ENCODE results near the gene N4BP2L1. TPM values are rescaled to one million over a fixed set of nuclear protein-coding genes. Genes with fewer than 3 reads are reported as not detected.

Gene N4BP2L1
- total RNA-seq, 3 donors from 2014 or later (not counting 1 experiment from before 2014, with no cell fraction given) = 52.1 to 82.9 (median 75.4) TPM

DNA sequence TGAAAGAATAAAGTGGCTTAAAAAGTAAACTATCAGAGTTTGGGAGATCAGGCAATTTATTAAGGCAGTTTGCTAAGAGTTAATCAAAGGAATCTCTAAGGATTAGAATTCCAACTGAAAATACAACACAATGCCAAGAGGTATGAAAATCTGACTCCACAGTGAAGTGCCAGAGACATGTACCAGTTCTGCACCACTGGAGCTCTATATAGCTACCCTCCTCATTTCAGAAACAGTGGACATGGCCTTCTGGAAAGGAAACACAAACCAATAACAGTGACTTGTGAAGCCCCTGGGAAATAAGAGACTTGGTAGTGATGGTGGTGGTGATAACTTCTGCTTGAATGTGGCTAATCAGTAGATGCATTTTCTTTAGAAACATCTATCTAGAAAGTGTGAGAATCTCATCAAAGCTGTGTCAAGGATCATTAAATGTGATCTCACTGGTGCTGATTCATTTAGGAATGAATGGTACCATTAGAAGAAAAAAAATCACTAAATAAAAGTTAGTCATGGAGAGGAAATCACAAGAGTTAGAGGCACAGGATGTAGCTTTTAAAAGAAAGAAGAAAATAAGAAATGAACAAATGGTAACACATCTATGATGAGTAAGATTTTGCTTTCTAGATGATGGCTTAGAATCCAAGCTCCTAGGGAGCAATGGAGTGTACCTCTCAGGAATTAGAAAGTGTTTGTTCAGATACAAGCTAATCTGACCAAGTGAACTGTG, 20.1 kb upstream of the N4BP2L1 start:
- Mint-ChIP-seq H3K36me3 (no peaks in the 10 kb centered on the region), H3K4me3 (no peak overlapping the region), H3K9me3 (peaks cover 0 to 3% of the 10 kb centered on the region in 2 donors), H3K4me1 (peaks cover 0 to 2% of the 10 kb centered on the region in 2 donors), H3K27ac (no peak overlapping the region), H3K27me3 (ENCODE audit: low read depth in 2 of 2) (no peaks in the 10 kb centered on the region)
- TF ChIP-seq, protein P1, sequence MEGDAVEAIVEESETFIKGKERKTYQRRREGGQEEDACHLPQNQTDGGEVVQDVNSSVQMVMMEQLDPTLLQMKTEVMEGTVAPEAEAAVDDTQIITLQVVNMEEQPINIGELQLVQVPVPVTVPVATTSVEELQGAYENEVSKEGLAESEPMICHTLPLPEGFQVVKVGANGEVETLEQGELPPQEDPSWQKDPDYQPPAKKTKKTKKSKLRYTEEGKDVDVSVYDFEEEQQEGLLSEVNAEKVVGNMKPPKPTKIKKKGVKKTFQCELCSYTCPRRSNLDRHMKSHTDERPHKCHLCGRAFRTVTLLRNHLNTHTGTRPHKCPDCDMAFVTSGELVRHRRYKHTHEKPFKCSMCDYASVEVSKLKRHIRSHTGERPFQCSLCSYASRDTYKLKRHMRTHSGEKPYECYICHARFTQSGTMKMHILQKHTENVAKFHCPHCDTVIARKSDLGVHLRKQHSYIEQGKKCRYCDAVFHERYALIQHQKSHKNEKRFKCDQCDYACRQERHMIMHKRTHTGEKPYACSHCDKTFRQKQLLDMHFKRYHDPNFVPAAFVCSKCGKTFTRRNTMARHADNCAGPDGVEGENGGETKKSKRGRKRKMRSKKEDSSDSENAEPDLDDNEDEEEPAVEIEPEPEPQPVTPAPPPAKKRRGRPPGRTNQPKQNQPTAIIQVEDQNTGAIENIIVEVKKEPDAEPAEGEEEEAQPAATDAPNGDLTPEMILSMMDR (IDR thresholded peaks at IDR 0.05) = no peak
- DNase-seq (no peak), ATAC-seq (no peak)
- Histone ChIP-seq H3K9me3 (ENCODE audit: control insufficient read depth, insufficient read depth, low read length) (no peaks in the 10 kb centered on the region), H3K4me1 (ENCODE audit: control insufficient read depth, insufficient read depth, low read length) (no peaks in the 10 kb centered on the region), H3K27ac (ENCODE audit: low read length) (no peak overlapping the region), H3K27me3 (ENCODE audit: control insufficient read depth, insufficient read depth, low read length) (no peaks in the 10 kb centered on the region), H3K36me3 (ENCODE audit: control insufficient read depth, insufficient read depth, low read length) (no peaks in the 10 kb centered on the region), H3K4me3 (ENCODE audit: low read length) (no peak overlapping the region)
- intact Hi-C loops (cut with micrococcal nuclease) = loop anchor here (10.0 kb wide), 1 partner anchor 183 kb away; no protein-coding TSS in a partner anchor

DNA sequence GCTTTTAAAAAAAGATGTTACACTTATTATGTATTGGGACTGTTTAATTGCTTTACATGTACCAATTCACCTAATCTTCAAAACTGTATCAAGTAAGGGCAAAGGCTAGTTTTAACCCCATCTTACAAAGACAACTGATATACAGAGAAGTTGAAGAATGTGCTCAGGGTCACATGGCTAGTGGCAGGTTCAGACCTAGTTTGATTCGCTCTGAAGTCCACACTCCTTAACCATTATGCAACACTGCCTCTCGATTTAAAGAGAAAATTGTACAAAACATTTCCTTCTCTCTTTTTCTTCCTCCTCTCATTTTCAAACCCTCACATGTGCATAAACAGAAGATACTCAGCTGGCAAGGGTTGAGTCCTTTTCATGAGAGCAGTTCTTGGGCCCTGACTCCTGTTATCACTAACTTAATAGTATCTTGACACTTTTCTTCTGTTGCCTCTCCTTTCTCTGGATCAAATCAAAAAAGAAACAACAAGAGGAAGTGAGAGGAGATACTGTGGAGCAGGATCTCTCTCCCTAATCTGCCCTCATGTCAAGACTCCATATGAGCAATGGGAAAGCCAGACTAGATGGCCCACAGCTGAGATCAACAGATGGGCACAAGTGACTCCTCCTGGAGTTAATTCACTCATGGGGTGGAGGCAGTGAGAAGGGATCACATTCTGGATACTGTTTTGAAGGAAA, 19.0 kb upstream of the N4BP2L1 start:
- Mint-ChIP-seq H3K4me1 (peaks cover 0 to 5% of the 10 kb centered on the region in 2 donors), H3K36me3 (no peaks in the 10 kb centered on the region), H3K4me3 (no peak overlapping the region), H3K27me3 (ENCODE audit: low read depth in 2 of 2) (no peaks in the 10 kb centered on the region), H3K27ac (no peak overlapping the region), H3K9me3 (peaks cover 0 to 3% of the 10 kb centered on the region in 2 donors)
- WGBS (ENCODE audit: insufficient coverage) = 67% methylated on average over 2 of the region's 2 CpGs
- H3K4me1 ChIP-seq (ENCODE audit: control insufficient read depth, insufficient read depth, low read length) = no peaks in the 10 kb centered on the region
- intact Hi-C loops (cut with micrococcal nuclease) = loop anchor here (10.0 kb wide), 1 partner anchor 182 kb away; no protein-coding TSS in a partner anchor
- H3K27me3 ChIP-seq (ENCODE audit: control insufficient read depth, insufficient read depth, low read length) = no peaks in the 10 kb centered on the region
- DNase-seq (no peak), ATAC-seq (no peak)
- H3K36me3 ChIP-seq (ENCODE audit: control insufficient read depth, insufficient read depth, low read length) = no peaks in the 10 kb centered on the region
- H3K4me3 ChIP-seq (ENCODE audit: low read length) = no peak overlapping the region
- TF ChIP-seq, protein P1 (IDR thresholded peaks at IDR 0.05) = no peak
- no peaks in the 10 kb centered on the region for H3K9me3 ChIP-seq (ENCODE audit: control insufficient read depth, insufficient read depth, low read length)
- H3K27ac ChIP-seq (ENCODE audit: low read length) = no peak overlapping the region

DNA sequence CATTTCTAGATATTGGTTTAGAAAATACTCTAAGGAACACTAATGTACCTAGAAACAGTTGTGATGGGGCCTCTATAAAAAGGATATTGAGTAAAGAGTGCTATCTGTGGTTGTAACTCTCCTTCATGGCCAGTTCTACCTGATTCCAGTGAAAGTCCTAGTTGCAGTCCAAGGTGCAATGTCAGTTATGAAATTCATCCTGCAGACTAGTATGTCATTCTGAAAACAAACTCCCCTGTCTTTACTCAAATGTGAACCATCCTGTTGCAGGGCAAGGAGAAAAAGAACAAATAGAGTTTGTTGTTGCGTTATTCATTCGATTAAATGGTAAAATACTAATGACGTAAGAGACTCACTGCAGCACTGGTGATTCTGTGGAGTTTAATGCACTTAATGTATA, 18.3 kb upstream of the N4BP2L1 start:
- no peak for DNase-seq
- no peak overlapping the region for H3K27ac ChIP-seq (ENCODE audit: low read length)
- H3K9me3 ChIP-seq (ENCODE audit: control insufficient read depth, insufficient read depth, low read length) = no peaks in the 10 kb centered on the region
- H3K27me3 ChIP-seq (ENCODE audit: control insufficient read depth, insufficient read depth, low read length) = no peaks in the 10 kb centered on the region
- H3K4me1 ChIP-seq (ENCODE audit: control insufficient read depth, insufficient read depth, low read length) = no peaks in the 10 kb centered on the region
- 95% methylated on average over 3 of the region's 3 CpGs for WGBS (ENCODE audit: insufficient coverage)
- Mint-ChIP-seq H3K4me3 (no peak overlapping the region), H3K9me3 (peaks cover 0 to 2% of the 10 kb centered on the region in 2 donors), H3K4me1 (peaks cover 0 to 5% of the 10 kb centered on the region in 2 donors), H3K27ac (no peak overlapping the region), H3K36me3 (no peaks in the 10 kb centered on the region), H3K27me3 (ENCODE audit: low read depth in 2 of 2) (no peaks in the 10 kb centered on the region)
- no peak overlapping the region for H3K4me3 ChIP-seq (ENCODE audit: low read length)
- no peaks in the 10 kb centered on the region for H3K36me3 ChIP-seq (ENCODE audit: control insufficient read depth, insufficient read depth, low read length)
- intact Hi-C loops (cut with micrococcal nuclease) = loop anchor here (10.0 kb wide), 1 partner anchor 181 kb away; no protein-coding TSS in a partner anchor
- no peak for ATAC-seq
- TF ChIP-seq, protein P1 (IDR thresholded peaks at IDR 0.05) = no peak
